ENCODE results near the gene TBX18.

DNA sequence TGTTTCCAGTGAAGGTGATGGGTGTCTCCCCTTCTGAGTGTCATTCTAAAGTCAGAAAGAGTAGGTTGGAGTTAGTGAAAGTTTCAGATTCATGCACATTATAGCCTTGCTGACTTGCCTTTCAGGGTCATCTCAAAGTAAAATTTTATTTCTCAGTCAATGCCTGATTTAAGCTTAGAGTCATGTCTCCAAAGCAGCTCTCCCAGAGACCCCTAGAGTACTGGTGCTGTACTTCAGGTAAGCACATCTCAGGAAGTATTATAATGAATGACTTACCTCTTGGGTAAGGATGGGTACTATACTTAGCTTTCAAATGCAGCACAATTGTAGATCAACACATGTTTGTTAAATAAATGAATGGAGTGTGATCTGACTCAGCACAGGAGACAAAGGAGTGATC is 116.0 kb downstream of the TBX18 start:
- TF ChIP-seq NBN (IDR thresholded peaks at IDR 0.05) (no peak), RELA (IDR thresholded peaks at IDR 0.05; ENCODE audit: borderline replicate concordance, partially characterized antibody) (no peak), ZNF274 (IDR thresholded peaks at IDR 0.05; ENCODE audit: insufficient read depth, insufficient read length) (no peak), SMC3 (IDR thresholded peaks at IDR 0.05; ENCODE audit: borderline replicate concordance, low read length) (no peak), SIN3A (IDR thresholded peaks at IDR 0.05; ENCODE audit: low read depth, low read length) (no peak), STAT1 (conservative IDR thresholded peaks at IDR 0.05) (no peak), RB1 (IDR thresholded peaks at IDR 0.05; ENCODE audit: borderline replicate concordance) (no peak), NFYB (IDR thresholded peaks at IDR 0.05; ENCODE audit: insufficient read depth, low read depth, low read length) (no peak)
- TF ChIP-seq, protein P1, sequence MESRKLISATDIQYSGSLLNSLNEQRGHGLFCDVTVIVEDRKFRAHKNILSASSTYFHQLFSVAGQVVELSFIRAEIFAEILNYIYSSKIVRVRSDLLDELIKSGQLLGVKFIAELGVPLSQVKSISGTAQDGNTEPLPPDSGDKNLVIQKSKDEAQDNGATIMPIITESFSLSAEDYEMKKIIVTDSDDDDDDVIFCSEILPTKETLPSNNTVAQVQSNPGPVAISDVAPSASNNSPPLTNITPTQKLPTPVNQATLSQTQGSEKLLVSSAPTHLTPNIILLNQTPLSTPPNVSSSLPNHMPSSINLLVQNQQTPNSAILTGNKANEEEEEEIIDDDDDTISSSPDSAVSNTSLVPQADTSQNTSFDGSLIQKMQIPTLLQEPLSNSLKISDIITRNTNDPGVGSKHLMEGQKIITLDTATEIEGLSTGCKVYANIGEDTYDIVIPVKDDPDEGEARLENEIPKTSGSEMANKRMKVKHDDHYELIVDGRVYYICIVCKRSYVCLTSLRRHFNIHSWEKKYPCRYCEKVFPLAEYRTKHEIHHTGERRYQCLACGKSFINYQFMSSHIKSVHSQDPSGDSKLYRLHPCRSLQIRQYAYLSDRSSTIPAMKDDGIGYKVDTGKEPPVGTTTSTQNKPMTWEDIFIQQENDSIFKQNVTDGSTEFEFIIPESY (IDR thresholded peaks at IDR 0.05), result no peak
- TF ChIP-seq, protein P2, sequence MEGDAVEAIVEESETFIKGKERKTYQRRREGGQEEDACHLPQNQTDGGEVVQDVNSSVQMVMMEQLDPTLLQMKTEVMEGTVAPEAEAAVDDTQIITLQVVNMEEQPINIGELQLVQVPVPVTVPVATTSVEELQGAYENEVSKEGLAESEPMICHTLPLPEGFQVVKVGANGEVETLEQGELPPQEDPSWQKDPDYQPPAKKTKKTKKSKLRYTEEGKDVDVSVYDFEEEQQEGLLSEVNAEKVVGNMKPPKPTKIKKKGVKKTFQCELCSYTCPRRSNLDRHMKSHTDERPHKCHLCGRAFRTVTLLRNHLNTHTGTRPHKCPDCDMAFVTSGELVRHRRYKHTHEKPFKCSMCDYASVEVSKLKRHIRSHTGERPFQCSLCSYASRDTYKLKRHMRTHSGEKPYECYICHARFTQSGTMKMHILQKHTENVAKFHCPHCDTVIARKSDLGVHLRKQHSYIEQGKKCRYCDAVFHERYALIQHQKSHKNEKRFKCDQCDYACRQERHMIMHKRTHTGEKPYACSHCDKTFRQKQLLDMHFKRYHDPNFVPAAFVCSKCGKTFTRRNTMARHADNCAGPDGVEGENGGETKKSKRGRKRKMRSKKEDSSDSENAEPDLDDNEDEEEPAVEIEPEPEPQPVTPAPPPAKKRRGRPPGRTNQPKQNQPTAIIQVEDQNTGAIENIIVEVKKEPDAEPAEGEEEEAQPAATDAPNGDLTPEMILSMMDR (IDR thresholded peaks at IDR 0.05 in 2 of 3, conservative IDR thresholded peaks at IDR 0.05 in 1 of 3; ENCODE audit: control insufficient read depth in 2 of 3, extremely low read depth in 1 of 3, insufficient read depth in 1 of 3, low read depth in 3 of 3, low read length in 3 of 3), result no peak
- TF ChIP-seq, protein P3, sequence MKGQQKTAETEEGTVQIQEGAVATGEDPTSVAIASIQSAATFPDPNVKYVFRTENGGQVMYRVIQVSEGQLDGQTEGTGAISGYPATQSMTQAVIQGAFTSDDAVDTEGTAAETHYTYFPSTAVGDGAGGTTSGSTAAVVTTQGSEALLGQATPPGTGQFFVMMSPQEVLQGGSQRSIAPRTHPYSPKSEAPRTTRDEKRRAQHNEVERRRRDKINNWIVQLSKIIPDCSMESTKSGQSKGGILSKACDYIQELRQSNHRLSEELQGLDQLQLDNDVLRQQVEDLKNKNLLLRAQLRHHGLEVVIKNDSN (IDR thresholded peaks at IDR 0.05; ENCODE audit: borderline replicate concordance, extremely low read length, insufficient read depth, low read depth, low read length), result no peak

Data from GM12878 (cell line).